Right forelimb (tissue), 1 donor: ENCODE data around the gene SDC1.

Source experiments
- DNase-seq: peaks from one replicate; pipeline ENCODE4 v3.0.0-alpha.2; 2018

Gene SDC1

DNA sequence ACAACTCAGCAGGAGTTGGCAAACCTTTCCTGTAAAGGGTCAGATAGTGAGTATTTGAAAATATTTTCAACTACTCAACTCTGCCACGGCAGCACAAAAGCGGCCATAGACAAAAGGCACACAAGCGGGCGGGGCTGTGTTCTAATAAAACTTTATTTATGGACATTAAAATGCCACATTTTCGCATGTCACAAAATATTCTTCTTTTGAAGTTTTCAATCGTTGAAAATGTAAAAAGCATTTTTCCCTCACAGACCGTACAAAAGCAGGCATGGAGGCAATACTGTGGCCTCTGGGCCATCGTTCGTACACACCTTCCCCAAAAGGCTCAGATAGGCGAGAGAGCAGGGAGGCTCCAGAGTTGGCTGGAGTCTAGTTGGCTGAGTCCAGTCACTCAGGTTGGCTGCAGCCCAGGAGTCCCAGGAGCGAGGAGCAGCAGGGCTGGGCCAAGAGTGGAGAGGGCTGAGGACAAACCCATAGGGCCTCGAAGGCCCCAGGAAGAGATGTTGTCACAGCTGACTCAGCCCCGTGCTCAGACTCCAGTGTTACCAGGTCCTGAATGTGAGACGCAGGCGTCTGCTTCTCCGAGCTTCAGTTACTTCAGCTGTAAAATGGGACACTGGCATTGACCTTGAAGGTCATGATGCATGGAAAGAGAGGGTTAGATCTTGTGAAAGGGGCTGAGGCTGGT lies 42.5 kb downstream of the SDC1 start:
- DNase-seq: no peak

- no peak for DNase-seq
These were observed 43.2 kb downstream of the SDC1 start for GRCh38 chr2:20181761-20182160.

DNA sequence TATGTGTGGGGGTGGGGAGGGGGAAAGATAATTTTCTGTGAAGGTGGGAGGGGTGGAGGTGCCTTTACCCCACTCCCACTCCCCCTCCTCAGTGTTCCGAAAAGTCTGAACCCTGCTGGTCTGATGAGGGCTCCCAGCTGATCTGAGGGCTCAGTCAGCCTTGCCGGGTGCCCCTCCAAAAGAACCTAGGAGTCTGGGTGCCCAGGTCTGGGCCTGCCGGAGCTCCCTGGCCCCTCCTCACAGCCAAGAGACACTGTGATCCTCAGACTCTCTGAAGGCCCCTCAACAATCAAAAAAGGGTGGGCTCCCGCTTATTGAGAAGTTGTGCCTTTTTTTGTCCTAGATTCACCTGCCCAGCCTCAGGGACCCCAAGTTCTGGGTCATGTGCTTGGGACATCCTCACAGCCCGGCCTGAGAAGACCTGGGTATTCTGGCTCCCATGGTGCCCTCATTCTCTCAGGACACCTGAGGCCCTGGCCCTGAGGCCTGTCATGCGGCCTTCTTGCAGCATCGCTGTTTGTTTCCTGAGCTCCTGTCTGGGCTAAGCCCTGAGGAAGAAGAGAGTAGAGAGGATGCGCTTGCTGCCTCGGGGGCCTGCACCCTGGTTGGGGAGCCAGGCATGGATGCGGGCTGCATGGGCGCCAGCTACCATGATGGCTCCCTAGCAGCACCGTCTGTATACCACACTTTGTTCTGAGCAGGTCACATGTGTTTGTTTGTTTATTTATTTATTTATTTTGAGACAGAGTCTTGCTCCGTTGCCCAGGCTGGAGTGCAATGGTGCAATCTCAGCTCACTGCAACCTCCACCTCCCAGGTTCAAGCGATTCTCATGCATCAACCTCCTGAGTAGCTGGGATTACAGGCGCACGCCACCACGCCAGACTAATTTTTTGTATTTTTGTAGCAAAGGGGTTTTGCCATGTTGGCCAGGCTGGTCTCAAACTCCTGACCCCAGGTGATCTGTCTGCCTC lies 44.0 kb downstream of the SDC1 start:
- no peak for DNase-seq

DNA sequence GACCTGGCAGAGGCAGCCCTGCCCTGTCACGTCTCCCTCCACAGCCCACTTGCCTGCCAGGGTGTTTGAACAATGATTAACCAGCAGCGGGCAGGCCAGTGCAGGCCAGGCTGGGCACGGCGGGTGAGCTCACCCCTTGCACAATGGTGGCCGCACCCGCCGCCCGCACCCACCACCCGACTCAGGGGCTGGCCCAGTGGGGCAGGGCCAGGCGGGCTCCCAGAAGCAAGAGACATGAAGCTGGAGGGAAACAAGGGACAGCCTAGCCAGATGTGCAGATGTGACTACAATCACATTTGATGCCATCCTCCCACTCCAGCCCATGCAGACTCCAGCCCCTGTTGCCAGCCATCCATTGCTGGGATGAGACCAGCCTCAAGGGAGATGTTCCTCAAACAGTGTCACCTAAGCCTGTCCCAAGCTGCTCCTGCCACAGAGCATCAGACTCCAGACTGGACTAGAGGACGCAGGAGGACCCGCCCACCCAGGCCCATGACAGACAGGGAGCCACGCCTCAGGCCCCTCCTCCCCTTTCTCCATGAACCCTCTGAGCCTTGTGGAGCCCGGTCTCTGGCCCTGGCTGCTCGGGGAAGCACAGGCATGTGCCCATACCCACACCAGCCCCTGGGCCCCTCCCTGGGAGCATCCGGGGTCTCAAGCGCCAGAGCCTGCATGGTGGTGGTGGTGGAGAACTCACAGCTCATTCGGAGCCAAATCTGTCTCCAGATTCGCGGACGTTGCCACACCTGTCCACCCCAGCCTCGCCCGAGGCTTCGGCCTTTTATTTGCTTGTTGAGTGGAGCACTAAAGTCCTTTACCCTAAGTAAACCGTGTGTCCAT lies 45.0 kb downstream of the SDC1 start:
- DNase-seq: no peak

DNA sequence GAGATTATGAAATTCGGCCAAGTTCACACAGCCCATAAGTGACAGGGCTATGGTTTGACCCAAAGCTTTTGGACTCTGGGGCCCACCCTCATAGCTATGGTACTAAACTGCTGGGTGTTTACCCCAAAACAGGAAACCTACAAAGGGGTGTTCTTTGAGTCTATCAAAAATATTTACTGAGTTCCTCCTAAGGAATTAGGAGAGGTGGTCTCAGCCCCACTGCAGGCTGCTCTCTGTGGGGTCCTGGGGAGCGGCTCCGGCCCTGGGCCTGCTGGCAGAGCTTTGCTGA lies 45.5 kb downstream of the SDC1 start:
- no peak for DNase-seq

DNA sequence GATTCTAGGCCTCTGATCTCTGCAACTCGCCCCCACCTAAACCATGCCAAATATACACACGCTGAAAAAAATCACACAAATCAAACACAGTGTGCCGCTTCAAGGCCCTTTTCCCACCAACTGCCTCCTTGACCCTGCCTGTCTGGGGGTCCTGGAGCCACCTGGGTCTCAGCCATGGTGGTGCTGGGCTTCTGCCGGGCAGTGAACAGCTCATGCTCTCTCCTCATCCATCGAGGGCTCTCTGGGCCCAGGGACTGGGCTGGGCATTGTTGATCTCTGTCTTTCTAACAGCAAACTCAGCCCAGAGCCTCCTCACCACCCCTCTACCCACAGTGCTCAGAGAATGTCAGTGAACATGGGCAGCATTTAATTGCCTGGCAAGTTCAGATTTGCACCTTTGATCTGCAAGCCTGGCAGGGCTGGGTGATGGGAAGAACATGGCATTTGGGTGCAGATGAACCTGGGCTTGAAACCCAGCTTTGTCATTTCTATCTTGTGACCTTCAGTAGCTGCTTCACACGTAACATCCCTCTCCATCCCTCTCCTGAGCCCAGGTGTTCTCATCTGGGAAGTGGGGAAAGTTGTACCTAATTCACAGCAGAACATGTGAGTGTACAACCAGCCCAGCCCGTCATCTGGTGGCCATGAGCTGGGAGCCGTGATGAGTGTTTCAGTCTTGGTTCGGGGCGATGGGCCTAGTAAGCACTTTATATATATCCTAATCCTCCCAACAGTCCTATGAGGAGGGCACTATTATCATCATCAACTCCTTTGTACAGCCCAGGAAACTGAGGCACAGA lies 46.1 kb downstream of the SDC1 start:
- DNase-seq: no peak

- DNase-seq: no peak
These were observed 46.7 kb downstream of the SDC1 start for GRCh38 chr2:20178249-20178607.

- DNase-seq: no peak
These were observed 47.2 kb downstream of the SDC1 start for GRCh38 chr2:20177556-20178248.

- peak; percentile 21 for DNase-seq
These were observed 48.2 kb downstream of the SDC1 start for GRCh38 chr2:20176760-20177159.

DNA sequence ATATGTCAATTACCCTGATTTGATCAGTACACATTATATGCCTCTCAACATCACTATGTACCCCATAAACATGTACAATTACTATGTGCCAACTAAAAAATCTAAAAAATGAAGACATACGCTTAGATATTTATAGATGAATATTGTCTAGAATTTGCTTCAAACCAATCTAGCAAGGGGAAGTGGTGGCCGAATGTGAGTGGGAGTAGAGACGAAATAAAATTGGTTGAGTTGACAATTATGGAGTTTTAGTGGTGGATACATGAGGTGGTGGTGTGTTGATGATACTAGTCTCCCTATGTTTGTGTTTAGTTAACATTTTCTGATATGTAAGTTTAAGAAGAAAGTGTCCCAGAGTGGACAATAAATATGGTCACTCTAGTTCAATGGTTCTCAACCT lies 49.0 kb downstream of the SDC1 start:
- DNase-seq: no peak

DNA sequence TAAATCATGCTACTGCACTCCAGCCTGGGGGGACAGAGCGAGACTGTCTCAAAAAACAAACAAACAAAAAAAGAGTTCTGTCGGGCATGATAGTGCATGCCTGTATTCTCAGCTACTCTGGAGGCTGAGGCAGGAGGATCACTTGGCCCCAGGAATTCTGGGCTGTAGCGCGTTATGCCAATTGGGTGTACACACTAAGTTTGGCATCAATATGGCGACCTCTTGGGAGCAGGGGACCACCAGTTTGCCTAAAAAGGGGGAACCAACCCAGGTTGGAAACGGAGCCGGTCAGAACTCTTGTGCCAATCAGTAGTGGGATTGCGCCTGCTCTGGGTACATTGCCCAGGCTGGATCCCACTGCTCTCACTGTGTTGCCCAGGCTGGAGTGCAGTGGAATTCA lies 49.7 kb downstream of the SDC1 start:
- no peak for DNase-seq

GRCh38 chr2:20174410-20174809 lies 50.5 kb downstream of the SDC1 start:
- no peak for DNase-seq

DNA sequence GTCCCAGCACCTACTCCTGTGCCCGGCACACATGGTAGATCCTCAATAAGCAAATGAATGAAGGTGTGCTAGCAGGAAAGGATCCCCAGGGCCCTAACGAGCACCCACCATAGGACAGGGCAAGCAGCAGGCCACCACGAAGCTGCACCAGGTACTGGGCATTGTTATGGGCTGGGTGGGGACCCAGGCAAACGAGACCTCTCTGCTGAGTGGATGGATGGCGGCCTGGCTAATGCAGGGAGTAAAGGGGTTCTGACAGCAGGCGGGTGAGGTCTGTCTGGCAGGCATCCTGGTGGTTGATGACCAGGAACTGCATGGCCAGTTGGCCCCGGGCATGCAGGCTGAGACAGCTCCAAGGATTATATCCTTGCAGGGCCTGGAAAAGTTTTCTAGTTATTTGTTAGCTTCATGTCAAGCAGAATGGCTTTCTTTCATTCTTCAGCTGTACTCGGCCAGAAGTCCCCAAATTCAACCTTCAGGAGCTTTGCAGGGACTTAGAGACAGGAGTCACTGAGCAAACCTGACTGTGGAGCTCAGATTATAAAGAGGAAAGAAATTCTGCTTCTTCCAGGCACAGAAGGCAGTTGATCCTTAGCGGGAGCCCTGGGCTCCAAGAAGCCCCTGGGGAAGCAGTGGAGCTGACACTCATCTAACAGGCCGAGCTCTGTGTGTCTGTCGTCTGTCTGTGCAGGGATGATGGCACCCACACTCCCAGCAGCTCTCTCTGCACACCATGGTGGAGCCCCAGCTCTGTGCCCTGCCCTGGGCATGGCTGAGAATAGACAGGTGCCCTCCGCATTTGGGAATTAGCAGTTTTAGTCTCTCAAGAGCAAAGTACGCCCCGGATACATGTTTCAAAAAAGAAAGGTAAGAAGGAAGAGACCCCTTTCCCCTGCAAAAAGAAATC lies 51.2 kb downstream of the SDC1 start:
- peak; percentile 22 for DNase-seq

- peak; percentile 27 for DNase-seq
These were observed 51.9 kb downstream of the SDC1 start for GRCh38 chr2:20173064-20173463.

DNA sequence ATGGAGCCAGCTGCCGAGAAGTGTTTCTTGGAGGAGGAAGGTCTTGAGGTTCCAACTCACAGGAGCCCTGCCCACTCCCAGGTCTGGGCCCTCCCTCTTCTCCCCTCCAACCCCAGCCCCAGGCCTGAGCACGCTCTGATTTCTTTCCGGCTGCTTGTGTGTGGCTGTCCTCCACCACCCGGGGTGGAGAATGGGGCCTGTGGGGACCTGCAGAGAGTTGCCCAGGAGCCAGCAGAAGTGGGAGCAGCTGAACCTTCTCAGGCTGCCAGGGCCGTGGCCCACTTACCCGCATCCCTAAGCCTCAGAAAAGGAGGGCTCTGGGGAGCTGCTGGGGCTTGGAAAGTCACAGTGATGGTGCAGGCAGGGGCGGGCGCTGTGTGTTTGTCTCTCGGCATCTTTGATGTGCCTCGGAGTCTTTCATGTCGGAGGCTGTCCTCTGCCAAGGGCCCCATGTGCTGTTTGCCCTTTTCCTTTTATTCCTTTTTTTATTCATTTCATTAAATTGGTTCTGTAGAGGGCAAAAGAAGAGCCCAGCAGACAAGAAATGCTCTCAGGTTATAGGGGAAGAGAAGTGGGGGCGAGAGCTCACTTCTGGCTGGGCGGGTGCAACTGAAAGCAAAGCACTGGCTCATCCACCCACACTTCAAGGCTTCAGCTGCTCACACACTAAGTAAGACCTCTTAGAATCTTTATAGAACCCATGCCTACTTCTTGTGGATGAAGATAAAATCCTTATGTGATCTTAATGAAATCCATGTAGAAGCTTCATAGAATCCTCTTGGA lies 52.5 kb downstream of the SDC1 start:
- DNase-seq: peak; percentile 40

GRCh38 chr2:20171445-20171977 lies 53.4 kb downstream of the SDC1 start:
- DNase-seq: peak; percentile 19

GRCh38 chr2:20170704-20171250 lies 54.2 kb downstream of the SDC1 start:
- peak; percentile 24 for DNase-seq

DNA sequence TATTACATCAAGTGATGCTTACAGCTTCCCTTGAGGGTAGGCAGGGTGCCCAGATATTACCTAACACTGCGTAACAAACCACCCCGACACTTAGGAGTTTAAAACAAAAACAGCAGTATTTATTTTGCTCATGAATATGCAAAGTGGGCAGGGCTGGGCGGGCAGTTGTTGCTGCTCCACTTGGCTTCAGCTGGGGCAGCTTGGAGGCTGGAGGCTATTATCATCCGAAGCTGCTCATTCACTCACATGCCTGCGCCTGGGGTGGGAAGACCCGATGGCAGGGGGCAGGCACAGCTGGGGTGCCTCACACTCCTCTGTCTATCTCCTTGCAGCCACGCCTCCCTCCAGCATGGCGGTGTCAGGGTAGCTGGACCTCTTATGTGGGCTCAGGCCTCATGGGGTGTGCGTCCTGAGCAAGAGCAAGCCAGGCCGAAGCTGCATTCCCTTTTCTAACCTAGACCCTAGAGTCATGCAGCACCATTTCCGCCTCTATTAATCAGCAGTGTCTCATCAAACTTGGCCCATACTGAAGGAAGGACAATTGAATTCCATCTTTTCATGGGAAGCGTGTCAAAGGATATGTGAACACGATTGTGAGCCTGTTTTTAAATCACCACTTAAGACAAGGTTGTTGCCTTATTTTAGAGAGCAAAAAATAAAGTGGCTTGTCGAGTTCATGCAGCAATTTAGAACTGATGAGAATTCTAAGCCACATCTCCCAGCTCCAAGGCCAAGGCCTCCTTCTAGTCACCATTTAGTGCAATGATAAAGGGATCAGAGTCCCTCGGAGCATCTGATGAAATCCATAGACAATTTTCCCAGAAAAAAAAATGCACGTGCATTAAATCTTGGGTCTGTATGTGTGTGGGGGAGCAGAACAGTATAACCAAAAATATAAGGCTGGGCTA lies 54.9 kb downstream of the SDC1 start:
- DNase-seq: peak; percentile 13
